Sigmoid colon (tissue), 7 donors: Measurements from ENCODE around the gene CCSAP. TPM values are rescaled to one million over a fixed set of nuclear protein-coding genes. Genes with fewer than 3 reads are reported as not detected.

Experiments
- DNase-seq: peaks from one replicate; pipeline ENCODE4 v3.0.0-alpha.2; 2019
- H3K27ac ChIP-seq, 4 donors: fragments of 200-600 bp; sonication (generic); one replicate each; pipeline ENCODE4 v1.5.1; 2016 to 2019; ENCODE audit warnings: mild to moderate bottlenecking in 1 of 4
- H3K27me3 ChIP-seq, 3 donors: fragments of 200-600 bp; sonication (generic); one replicate each; pipeline ENCODE4 v1.5.1; 2019; ENCODE audit warnings: mild to moderate bottlenecking in 1 of 3
- H3K36me3 ChIP-seq, 4 donors: fragments of 200-600 bp; sonication (generic); one replicate each; pipeline ENCODE4 v1.5.1; 2016 to 2019
- H3K4me1 ChIP-seq, 4 donors: fragments of 200-600 bp; sonication (generic); one replicate each; pipeline ENCODE4 v1.5.1; 2017 to 2019
- H3K4me3 ChIP-seq, 4 donors: fragments of 200-600 bp; sonication (generic); one replicate each; pipeline ENCODE4 v1.5.1; 2017 to 2019; ENCODE audit warnings: mild to moderate bottlenecking in 2 of 4, moderate library complexity in 1 of 4
- H3K9me3 ChIP-seq, 4 donors: fragments of 200-600 bp in 3 of 4; sonication (generic) in 3 of 4; one replicate each; pipeline versions ENCODE4 v1.5.1 to v1.6.1; 2013 to 2019
- EP300 ChIP-seq, 4 donors: sonication (generic); formaldehyde crosslinking; IDR thresholded peaks; one replicate each; pipeline ENCODE4 v1.6.1; 2017; ENCODE audit warnings: antibody characterized with exemption in 4 of 4
- POLR2A ChIP-seq, 2 donors: fragments of 450-650 bp; IDR thresholded peaks; one replicate each; pipeline ENCODE4 v1.6.1; 2016; ENCODE audit warnings: antibody characterized with exemption in 2 of 2, mild to moderate bottlenecking in 2 of 2, moderate library complexity in 2 of 2
- POLR2AphosphoS5 ChIP-seq, 4 donors: sonication (generic); formaldehyde crosslinking; IDR thresholded peaks; one replicate each; pipeline ENCODE4 v1.6.1; 2017; ENCODE audit warnings: antibody characterized with exemption in 4 of 4
- WGBS, 2 donors: extraction: QIAGEN DNeasy Blood & Tissue Kit; methylation state at CpG; one replicate each; pipeline ENCODE4 v1.1.7; 2013; 5-methylcytosine and 5-hydroxymethylcytosine counted together
- intact Hi-C: fragments of 100-400 bp; cut with DNase I; formaldehyde crosslinking; loops from one replicate; pipeline ENCODE4 v1.15.1; 2023
- polyA plus RNA-seq, 3 donors: library from polyadenylated mRNA; stranded (reverse); fragments of 200-250 nt; gene quantifications; one replicate each; pipeline ENCODE4 v1.2.3, GENCODE V29; 2013
- total RNA-seq, 4 donors: library from RNA; depleted of rRNA; stranded (reverse); fragments of >200 nt; gene quantifications; one replicate each; pipeline ENCODE4 v1.1.0, GENCODE V29; 2016
- TF ChIP-seq, protein P1 (sequence below), 4 experiments: fragments of 450-650 bp in 3 of 4; fragments of 200-600 bp in 1 of 4; IDR thresholded peaks; one replicate each; pipeline ENCODE4 v1.5.1; 2016 to 2019; ENCODE audit warnings: antibody characterized with exemption in 4 of 4, mild to moderate bottlenecking in 3 of 4, moderate library complexity in 2 of 4
- donor health status: healthy with polysubstance abuse.
- donor health status: Bipolar disorder and iron deficiency.
- donor health status: healthy.

The CCSAP gene
- total and polyA plus RNA-seq, 7 donors, result 0.60 to 6.1 (median 3.8) TPM

- H3K4me3 ChIP-seq, result no peak overlapping the region
- H3K27ac ChIP-seq, result no peak overlapping the region
- TF ChIP-seq POLR2AphosphoS5 (IDR thresholded peaks at IDR 0.05) (no peak), POLR2A (IDR thresholded peaks at IDR 0.05) (no peak), EP300 (IDR thresholded peaks at IDR 0.05) (no peak)
- TF ChIP-seq, protein P1, sequence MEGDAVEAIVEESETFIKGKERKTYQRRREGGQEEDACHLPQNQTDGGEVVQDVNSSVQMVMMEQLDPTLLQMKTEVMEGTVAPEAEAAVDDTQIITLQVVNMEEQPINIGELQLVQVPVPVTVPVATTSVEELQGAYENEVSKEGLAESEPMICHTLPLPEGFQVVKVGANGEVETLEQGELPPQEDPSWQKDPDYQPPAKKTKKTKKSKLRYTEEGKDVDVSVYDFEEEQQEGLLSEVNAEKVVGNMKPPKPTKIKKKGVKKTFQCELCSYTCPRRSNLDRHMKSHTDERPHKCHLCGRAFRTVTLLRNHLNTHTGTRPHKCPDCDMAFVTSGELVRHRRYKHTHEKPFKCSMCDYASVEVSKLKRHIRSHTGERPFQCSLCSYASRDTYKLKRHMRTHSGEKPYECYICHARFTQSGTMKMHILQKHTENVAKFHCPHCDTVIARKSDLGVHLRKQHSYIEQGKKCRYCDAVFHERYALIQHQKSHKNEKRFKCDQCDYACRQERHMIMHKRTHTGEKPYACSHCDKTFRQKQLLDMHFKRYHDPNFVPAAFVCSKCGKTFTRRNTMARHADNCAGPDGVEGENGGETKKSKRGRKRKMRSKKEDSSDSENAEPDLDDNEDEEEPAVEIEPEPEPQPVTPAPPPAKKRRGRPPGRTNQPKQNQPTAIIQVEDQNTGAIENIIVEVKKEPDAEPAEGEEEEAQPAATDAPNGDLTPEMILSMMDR (IDR thresholded peaks at IDR 0.05), result no peak
- no peaks in the 10 kb centered on the region for H3K36me3 ChIP-seq
- WGBS, 2 donors, result 69 to 79% methylated on average over 3 of the region's 3 CpGs
- no peaks in the 10 kb centered on the region for H3K27me3 ChIP-seq
- intact Hi-C loops, result no loop called here
- no peak for DNase-seq
- H3K9me3 ChIP-seq, result no peaks in the 10 kb centered on the region
- peaks cover 0 to 11% (median 8%) of the 10 kb centered on the region in 4 donors for H3K4me1 ChIP-seq
These were observed 4.7 kb upstream of the CCSAP start for GRCh38 chr1:229347528-229347927.

DNA sequence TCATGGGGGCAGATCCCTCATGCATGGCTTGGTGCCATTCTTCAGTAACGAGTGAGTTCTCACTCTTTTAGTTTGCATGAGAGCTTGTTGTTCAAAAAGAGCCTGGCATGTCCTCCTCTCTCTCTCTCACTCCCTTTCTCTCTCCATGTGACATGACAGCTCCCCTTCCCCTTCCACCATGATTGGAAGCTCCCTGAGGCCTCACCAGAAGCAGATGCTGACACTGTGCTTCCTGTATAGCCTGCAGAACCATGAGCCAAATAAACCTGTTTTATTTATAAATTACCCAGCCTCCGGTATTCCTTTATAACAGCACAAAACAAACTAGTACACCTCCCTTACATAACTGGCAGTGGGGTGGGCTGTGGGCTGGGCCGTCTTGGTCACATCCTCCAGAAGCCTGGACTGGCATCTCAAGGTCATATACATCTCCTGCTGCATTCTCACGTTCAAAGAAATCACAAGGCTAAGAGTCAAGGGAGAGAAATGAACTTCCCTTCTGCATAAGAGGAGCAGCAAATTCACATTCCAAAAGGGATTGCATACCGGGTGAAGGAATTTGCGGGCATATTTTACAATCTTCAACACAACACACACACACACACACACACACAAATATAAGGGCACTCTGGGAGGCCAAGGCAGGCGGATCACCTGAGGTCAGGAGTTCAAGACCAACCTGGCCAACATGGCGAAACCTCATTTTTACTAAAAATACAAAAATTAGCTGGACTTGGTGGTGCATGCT is 2.3 kb upstream of the CCSAP start:
- no peak for DNase-seq
- Histone ChIP-seq H3K27ac (no peak overlapping the region), H3K27me3 (no peaks in the 10 kb centered on the region), H3K4me3 (no peak overlapping the region), H3K9me3 (no peaks in the 10 kb centered on the region), H3K36me3 (no peaks in the 10 kb centered on the region), H3K4me1 (peaks cover 0 to 21% (median 15%) of the 10 kb centered on the region in 4 donors)
- WGBS, 2 donors, result 66 to 83% methylated on average over 8 of the region's 8 CpGs
- TF ChIP-seq POLR2A (IDR thresholded peaks at IDR 0.05) (no peak), POLR2AphosphoS5 (IDR thresholded peaks at IDR 0.05) (no peak), EP300 (IDR thresholded peaks at IDR 0.05) (no peak)
- TF ChIP-seq, protein P1 (IDR thresholded peaks at IDR 0.05), result no peak
- intact Hi-C loops, result loop anchor here (5.0 kb wide), 3 partner anchors 62 to 162 kb away; partner anchors contain the start of genes NUP133 and RAB4A

GRCh38 chr1:229344139-229344538 is 1.3 kb upstream of the CCSAP start:
- Histone ChIP-seq H3K4me1 (peaks cover 0 to 21% (median 15%) of the 10 kb centered on the region in 4 donors), H3K36me3 (no peaks in the 10 kb centered on the region), H3K27me3 (no peaks in the 10 kb centered on the region), H3K9me3 (no peaks in the 10 kb centered on the region), H3K27ac (peak overlapping the region in 1 of 4 donors; percentile 92), H3K4me3 (peak overlapping the region in 2 of 4 donors; percentile 83 to 90)
- 77 to 80% methylated on average over 16 of the region's 16 CpGs for WGBS, 2 donors
- no peak for DNase-seq
- intact Hi-C loops, result loop anchor here (5.0 kb wide), 3 partner anchors 63 to 163 kb away; partner anchors contain the start of genes NUP133 and RAB4A
- TF ChIP-seq, protein P1 (IDR thresholded peaks at IDR 0.05), result no peak
- TF ChIP-seq POLR2AphosphoS5 (IDR thresholded peaks at IDR 0.05), result no peak
- TF ChIP-seq EP300 (IDR thresholded peaks at IDR 0.05), result no peak
- no peak for TF ChIP-seq POLR2A (IDR thresholded peaks at IDR 0.05)

DNA sequence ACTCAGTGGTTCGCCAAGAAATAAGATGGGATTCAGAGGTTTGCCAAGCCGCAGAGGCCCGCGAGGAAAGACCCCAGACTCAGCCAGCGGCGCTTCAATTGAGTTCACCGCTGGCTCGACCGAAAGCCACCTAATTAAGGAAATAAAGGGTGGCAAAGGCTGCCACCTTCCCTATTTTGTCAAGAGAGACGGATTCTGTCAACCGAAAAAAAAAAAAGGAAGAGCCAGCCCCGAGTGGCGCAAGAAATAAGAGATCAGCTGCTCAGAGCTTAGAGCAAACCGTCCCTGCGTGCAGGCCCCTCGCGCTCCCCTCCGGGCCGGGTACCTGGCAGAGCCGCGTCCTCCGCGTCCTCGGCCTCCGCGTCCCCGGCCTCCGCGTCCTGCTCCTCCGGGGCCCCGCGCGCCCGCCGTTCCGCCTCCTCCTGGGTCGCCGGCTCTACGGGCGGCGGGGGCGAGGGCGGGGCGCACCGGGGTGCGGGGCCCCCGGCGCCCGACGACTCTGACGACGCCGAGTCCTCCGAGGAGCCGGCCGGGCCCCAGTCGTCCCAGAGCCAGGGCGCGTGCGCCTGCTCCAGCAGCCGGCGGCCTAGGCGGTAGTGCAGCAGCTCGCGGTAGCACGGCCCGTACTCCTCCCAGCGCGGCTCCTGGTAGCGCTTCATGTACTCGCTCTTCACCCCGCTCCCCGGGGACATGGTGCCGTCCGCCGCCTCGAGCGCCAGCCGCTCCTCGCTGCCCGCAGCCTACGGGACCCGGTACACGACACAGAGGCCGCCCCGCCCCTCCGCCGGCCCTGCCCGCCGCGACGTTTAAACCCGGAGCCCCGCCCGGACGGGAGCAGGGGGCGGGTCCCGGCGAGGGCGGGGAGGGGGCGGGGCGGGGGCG is 832 bp downstream of the CCSAP start:
- H3K27ac ChIP-seq, result peak overlapping the region; percentile 91 to 97 (median 93)
- no peaks in the 10 kb centered on the region for H3K36me3 ChIP-seq
- intact Hi-C loops, result loop anchor here (5.0 kb wide), 3 partner anchors 65 to 165 kb away; partner anchors contain the start of genes NUP133 and RAB4A
- H3K9me3 ChIP-seq, result no peaks in the 10 kb centered on the region
- 0% methylated on average over 103 of the region's 103 CpGs for WGBS, 2 donors
- H3K4me1 ChIP-seq, result peaks cover 0 to 21% (median 15%) of the 10 kb centered on the region in 4 donors
- H3K27me3 ChIP-seq, result no peaks in the 10 kb centered on the region
- TF ChIP-seq POLR2AphosphoS5 (IDR thresholded peaks at IDR 0.05), result peak in 1 of 4 donors; percentile 91
- TF ChIP-seq POLR2A (IDR thresholded peaks at IDR 0.05), result peak in 1 of 2 donors; percentile 5
- no peak for TF ChIP-seq EP300 (IDR thresholded peaks at IDR 0.05)
- TF ChIP-seq, protein P1 (IDR thresholded peaks at IDR 0.05), result no peak
- peak; percentile 91 for DNase-seq
- peak overlapping the region; percentile 83 to 94 (median 92) for H3K4me3 ChIP-seq
